GM23338 (cell line): ENCODE data around the gene ADAMTSL5. TPM values are rescaled to one million over a fixed set of nuclear protein-coding genes. Genes with fewer than 3 reads are reported as not detected.
A peak's percentile ranks its signal among the peaks of the same experiment; 100 is the strongest.

Experiments
- ATAC-seq: fragments of 200-7000 bp; cut with Tn5 transposase; 3 replicates; pipeline ENCODE4 v1.9.1; 2020
- DNase-seq: peaks from one replicate; pipeline ENCODE4 v3.0.0-alpha.2; 2015; ENCODE audit warnings: low spot score
- H2AFZ ChIP-seq: fragments of 200-600 bp; sonication (generic); 2 replicates; pipeline ENCODE4 v1.8.0; 2016; ENCODE audit warnings: antibody characterized with exemption, mild to moderate bottlenecking, moderate library complexity
- H3F3A ChIP-seq: fragments of 200-600 bp; sonication (generic); replicated peaks from 2 replicates; pipeline ENCODE4 v1.8.0; 2017; ENCODE audit warnings: antibody characterized with exemption, mixed run types, low read depth
- H3K27ac ChIP-seq: fragments of 200-600 bp; sonication (generic); 2 replicates; pipeline ENCODE4 v1.6.1; 2016; ENCODE audit warnings: low read depth
- H3K27me3 ChIP-seq: fragments of 200-600 bp; sonication (generic); 2 replicates; pipeline ENCODE4 v1.8.0; 2016; ENCODE audit warnings: mild to moderate bottlenecking, mixed run types, moderate library complexity; ENCODE audit not compliant: insufficient read depth
- H3K36me3 ChIP-seq: fragments of 200-600 bp; sonication (generic); 2 replicates; pipeline ENCODE4 v1.8.0; 2016; ENCODE audit warnings: mild to moderate bottlenecking; ENCODE audit not compliant: insufficient read depth
- H3K4me1 ChIP-seq: fragments of 200-600 bp; sonication (generic); 2 replicates; pipeline ENCODE4 v1.8.0; 2016; ENCODE audit warnings: mild to moderate bottlenecking, moderate library complexity; ENCODE audit not compliant: insufficient read depth
- H3K4me2 ChIP-seq: fragments of 200-600 bp; sonication (generic); 2 replicates; pipeline ENCODE4 v1.7.1; 2017; ENCODE audit warnings: mixed run types
- H3K4me3 ChIP-seq: fragments of 200-600 bp; sonication (generic); 2 replicates; pipeline ENCODE4 v1.6.1; 2016; ENCODE audit warnings: mixed run types
- H3K79me2 ChIP-seq: fragments of 200-600 bp; sonication (generic); replicated peaks from 2 replicates; pipeline ENCODE4 v1.8.0; 2017; ENCODE audit warnings: mild to moderate bottlenecking; ENCODE audit not compliant: insufficient read depth
- H3K9me2 ChIP-seq: fragments of 200-600 bp; sonication (generic); 2 replicates; pipeline ENCODE4 v1.8.0; 2017; ENCODE audit not compliant: insufficient read depth
- H4K20me1 ChIP-seq: fragments of 200-600 bp; sonication (generic); replicated peaks from 2 replicates; pipeline ENCODE4 v1.8.0; 2017; ENCODE audit warnings: mild to moderate bottlenecking; ENCODE audit not compliant: insufficient read depth
- H3K27ac Mint-ChIP-seq: 2 replicates; pipeline ENCODE4 v1.8.0; 2020; ENCODE audit warnings: inconsistent platforms, mild to moderate bottlenecking, moderate library complexity, mixed read lengths
- H3K27me3 Mint-ChIP-seq: 3 replicates; pipeline ENCODE4 v1.8.0; 2022; ENCODE audit warnings: low read depth, mild to moderate bottlenecking, moderate library complexity, mixed read lengths, inconsistent platforms; ENCODE audit not compliant: insufficient read depth, poor library complexity
- H3K36me3 Mint-ChIP-seq: 3 replicates; pipeline ENCODE4 v1.8.0; 2021; ENCODE audit warnings: low read depth, mild to moderate bottlenecking, inconsistent platforms, moderate library complexity, mixed read lengths
- H3K4me1 Mint-ChIP-seq: 3 replicates; pipeline ENCODE4 v1.8.0; 2020; ENCODE audit warnings: mild to moderate bottlenecking, inconsistent platforms, mixed read lengths
- H3K4me3 Mint-ChIP-seq: 3 replicates; pipeline ENCODE4 v1.8.0; 2021; ENCODE audit warnings: moderate library complexity, mild to moderate bottlenecking, inconsistent platforms, mixed read lengths
- H3K9me3 Mint-ChIP-seq: 3 replicates; pipeline ENCODE4 v1.8.0; 2020; ENCODE audit warnings: moderate library complexity, mild to moderate bottlenecking, inconsistent platforms, mixed read lengths
- EZH2 ChIP-seq: fragments of 200-600 bp; sonication (generic); IDR thresholded peaks from one replicate; pipeline ENCODE4 v1.8.0; 2017; ENCODE audit warnings: antibody characterized with exemption, mild to moderate bottlenecking, low read depth; ENCODE audit not compliant: unreplicated experiment
- EZH2phosphoT487 ChIP-seq: fragments of 200-600 bp; sonication (generic); IDR thresholded peaks from one replicate; pipeline ENCODE4 v1.8.1; 2018; ENCODE audit warnings: antibody characterized with exemption; ENCODE audit not compliant: unreplicated experiment
- JUNB ChIP-seq: IDR thresholded peaks from one replicate; pipeline ENCODE4 v1.6.1; 2016; ENCODE audit warnings: antibody characterized with exemption; ENCODE audit not compliant: unreplicated experiment
- NANOG ChIP-seq: IDR thresholded peaks from 2 replicates; pipeline ENCODE4 v1.6.1; 2016; ENCODE audit warnings: antibody characterized with exemption, borderline replicate concordance
- POLR2AphosphoS5 ChIP-seq: IDR thresholded peaks from 2 replicates; pipeline ENCODE4 v1.6.1; 2016; ENCODE audit warnings: antibody characterized with exemption, low read depth
- STAT1 ChIP-seq: IDR thresholded peaks from one replicate; pipeline ENCODE4 v1.6.1; 2016; ENCODE audit warnings: antibody characterized with exemption; ENCODE audit not compliant: unreplicated experiment
- ZNF114 ChIP-seq: fragments of 250-450 bp; sonication (Bioruptor Pico); IDR thresholded peaks from 2 replicates; pipeline ENCODE4 v1.5.0; 2020; ENCODE audit warnings: mild to moderate bottlenecking, moderate library complexity
- ZNF331 ChIP-seq: fragments of 250-450 bp; sonication (Bioruptor Pico); IDR thresholded peaks from 2 replicates; pipeline ENCODE4 v1.5.0; 2020; ENCODE audit warnings: low read depth, mild to moderate bottlenecking, moderate library complexity
- polyA plus RNA-seq: library from polyadenylated mRNA; unstranded; fragments of >200 nt; fragmentation: Nextera tagmentation; extraction: Ambion mirVana; gene quantifications from 2 replicates; pipeline ENCODE4 v1.2.1, GENCODE V29; 2016
- total RNA-seq: library from RNA; depleted of rRNA; stranded (reverse); fragments of >200 nt; shearing (Covaris generic); gene quantifications from 2 replicates; pipeline ENCODE4 v1.2.3, GENCODE V29; 2014
- TF ChIP-seq, protein P1 (sequence below), 2 experiments: fragments of 200-600 bp in 1 of 2; sonication (generic) in 1 of 2; conservative IDR thresholded peaks; 2 replicates each; pipeline versions ENCODE4 v1.5.1 to v1.6.1; 2016 to 2017; ENCODE audit warnings: antibody characterized with exemption in 2 of 2, low read depth in 2 of 2, mild to moderate bottlenecking in 2 of 2, moderate library complexity in 1 of 2
- TF ChIP-seq, protein P2 (sequence below): IDR thresholded peaks from one replicate; pipeline ENCODE4 v1.6.1; 2018; ENCODE audit warnings: antibody characterized with exemption; ENCODE audit not compliant: unreplicated experiment
- TF ChIP-seq, protein P3 (sequence below): IDR thresholded peaks from 2 replicates; pipeline ENCODE4 v1.6.1; 2016; ENCODE audit warnings: antibody characterized with exemption

The ADAMTSL5 gene
- total and polyA plus RNA-seq, 2 experiments from 2014 or later = 0.10 to 0.97 TPM

DNA sequence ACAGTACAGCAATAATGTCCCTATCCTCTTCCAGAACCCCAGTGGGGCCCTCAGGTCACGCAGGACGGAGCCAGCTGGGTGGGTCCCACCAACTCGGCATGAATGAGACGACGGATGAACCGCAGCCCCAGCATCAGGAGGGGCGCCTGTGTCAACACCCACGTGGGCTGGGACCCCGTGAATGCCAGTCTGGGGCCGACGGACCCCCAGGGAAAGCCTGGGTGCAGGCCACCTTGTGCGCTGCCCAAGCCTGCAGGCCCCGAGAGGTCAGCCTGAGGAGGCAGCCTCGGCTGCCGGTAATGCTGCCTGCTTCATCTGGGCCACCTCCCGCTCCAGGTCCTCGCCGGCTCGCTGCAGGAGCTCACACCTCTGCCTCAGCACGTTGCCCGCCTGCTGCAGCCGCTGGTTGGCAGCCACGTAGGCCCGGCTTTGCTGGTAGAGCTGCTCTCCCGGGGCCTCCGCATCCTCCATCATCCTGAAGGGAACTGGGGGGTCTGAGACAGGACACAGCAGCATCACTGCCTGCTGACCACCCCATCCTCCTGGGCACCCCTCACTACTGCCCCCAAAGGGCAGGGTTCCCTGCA is 38.0 kb downstream of the ADAMTSL5 start:
- H3K4me3 Mint-ChIP-seq = no peak overlapping the region
- Histone ChIP-seq H4K20me1 (peaks cover 30% of the 10 kb centered on the region), H3K4me1 (peaks cover 10% of the 10 kb centered on the region; the same call in 1 of the 2 replicates), H3K4me3 (no peak overlapping the region), H2AFZ (no peak overlapping the region), H3K36me3 (0 out of 2 replicates have a peak, but pooled peaks cover 5% of the 10 kb centered on the region), H3F3A (peaks cover 25% of the 10 kb centered on the region), H3K4me2 (no peak overlapping the region), H3K9me2 (no peaks in the 10 kb centered on the region), H3K27me3 (peaks cover 35% of the 10 kb centered on the region), H3K79me2 (peaks cover 19% of the 10 kb centered on the region), H3K27ac (no peak overlapping the region)
- no peak overlapping the region for H3K27ac Mint-ChIP-seq
- no peak for ATAC-seq
- DNase-seq = no peak
- TF ChIP-seq STAT1 = no peak
- TF ChIP-seq, protein P1, sequence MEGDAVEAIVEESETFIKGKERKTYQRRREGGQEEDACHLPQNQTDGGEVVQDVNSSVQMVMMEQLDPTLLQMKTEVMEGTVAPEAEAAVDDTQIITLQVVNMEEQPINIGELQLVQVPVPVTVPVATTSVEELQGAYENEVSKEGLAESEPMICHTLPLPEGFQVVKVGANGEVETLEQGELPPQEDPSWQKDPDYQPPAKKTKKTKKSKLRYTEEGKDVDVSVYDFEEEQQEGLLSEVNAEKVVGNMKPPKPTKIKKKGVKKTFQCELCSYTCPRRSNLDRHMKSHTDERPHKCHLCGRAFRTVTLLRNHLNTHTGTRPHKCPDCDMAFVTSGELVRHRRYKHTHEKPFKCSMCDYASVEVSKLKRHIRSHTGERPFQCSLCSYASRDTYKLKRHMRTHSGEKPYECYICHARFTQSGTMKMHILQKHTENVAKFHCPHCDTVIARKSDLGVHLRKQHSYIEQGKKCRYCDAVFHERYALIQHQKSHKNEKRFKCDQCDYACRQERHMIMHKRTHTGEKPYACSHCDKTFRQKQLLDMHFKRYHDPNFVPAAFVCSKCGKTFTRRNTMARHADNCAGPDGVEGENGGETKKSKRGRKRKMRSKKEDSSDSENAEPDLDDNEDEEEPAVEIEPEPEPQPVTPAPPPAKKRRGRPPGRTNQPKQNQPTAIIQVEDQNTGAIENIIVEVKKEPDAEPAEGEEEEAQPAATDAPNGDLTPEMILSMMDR (conservative IDR thresholded peaks at IDR 0.05; ENCODE audit: low read depth in 2 of 2) = peak in 1 of 2 experiments; percentile 20; a peak in 1 of 4 replicates
- peaks cover 37% of the 10 kb centered on the region for H3K27me3 Mint-ChIP-seq
- peaks cover 6% of the 10 kb centered on the region; the same call in 2 of the 3 replicates for H3K36me3 Mint-ChIP-seq
- H3K9me3 Mint-ChIP-seq = 0 out of 3 replicates have a peak, but pooled peaks cover 3% of the 10 kb centered on the region
- peaks cover 10% of the 10 kb centered on the region; the same call in 2 of the 3 replicates for H3K4me1 Mint-ChIP-seq

DNA sequence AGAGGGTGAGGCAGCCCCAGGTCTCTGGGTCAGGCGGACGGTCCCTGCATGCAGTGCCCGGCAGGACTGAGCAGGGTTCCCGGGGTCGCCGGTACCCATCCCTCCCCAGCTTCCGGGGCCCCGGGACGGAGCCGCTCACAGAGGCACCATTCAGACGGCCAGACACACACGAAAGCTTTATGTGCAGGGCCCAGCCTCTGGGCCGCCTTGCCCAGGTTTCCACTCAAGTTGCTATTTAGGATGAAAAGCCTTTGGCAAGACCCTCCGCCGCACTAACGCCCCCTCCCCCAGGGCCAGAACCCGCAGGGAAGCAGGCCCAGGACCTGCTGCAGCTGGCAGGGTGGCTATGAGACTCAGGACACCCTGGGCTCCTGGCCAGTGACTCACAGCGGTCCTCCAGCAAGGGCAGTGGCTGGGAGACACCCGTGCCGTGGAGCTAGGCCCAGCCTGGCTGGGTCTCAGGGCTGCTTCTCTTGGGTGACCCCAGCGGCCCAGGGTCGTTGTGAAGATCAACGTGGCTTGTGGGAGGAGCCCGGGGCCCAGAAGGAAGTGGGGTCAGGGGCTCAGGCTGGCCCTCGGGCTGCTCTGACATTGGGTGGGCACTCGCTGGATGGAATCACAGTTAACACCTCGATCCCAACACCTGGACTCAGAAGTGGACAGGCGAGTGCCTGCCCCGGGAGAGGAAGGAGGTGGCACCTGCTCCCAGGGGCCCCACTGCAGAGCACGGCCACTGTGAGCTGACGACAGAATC is 38.6 kb downstream of the ADAMTSL5 start:
- 0 out of 3 replicates have a peak, but pooled peaks cover 3% of the 10 kb centered on the region for H3K9me3 Mint-ChIP-seq
- H3K36me3 Mint-ChIP-seq = peaks cover 6% of the 10 kb centered on the region; the same call in 2 of the 3 replicates
- DNase-seq (no peak), ATAC-seq (no peak)
- peaks cover 37% of the 10 kb centered on the region for H3K27me3 Mint-ChIP-seq
- peaks cover 10% of the 10 kb centered on the region; the same call in 1 of the 2 replicates for H3K4me1 ChIP-seq
- no peak overlapping the region for H2AFZ ChIP-seq
- H3K4me2 ChIP-seq = no peak overlapping the region
- peaks cover 19% of the 10 kb centered on the region for H3K79me2 ChIP-seq
- no peaks in the 10 kb centered on the region for H3K9me2 ChIP-seq
- no peak overlapping the region for H3K27ac Mint-ChIP-seq
- H3K4me3 ChIP-seq = no peak overlapping the region
- H3K4me1 Mint-ChIP-seq = peaks cover 10% of the 10 kb centered on the region; the same call in 2 of the 3 replicates
- H3K4me3 Mint-ChIP-seq = no peak overlapping the region
- H3K27ac ChIP-seq = no peak overlapping the region
- H3K27me3 ChIP-seq = peaks cover 40% of the 10 kb centered on the region
- peaks cover 23% of the 10 kb centered on the region for H3F3A ChIP-seq
- peaks cover 30% of the 10 kb centered on the region for H4K20me1 ChIP-seq
- H3K36me3 ChIP-seq = 0 out of 2 replicates have a peak, but pooled peaks cover 5% of the 10 kb centered on the region
- TF ChIP-seq EZH2 = no peak
- TF ChIP-seq ZNF114 (CRISPR knock-in tag) = no peak
- TF ChIP-seq, protein P1 (conservative IDR thresholded peaks at IDR 0.05; ENCODE audit: low read depth in 2 of 2) = no peak
- TF ChIP-seq, protein P2, sequence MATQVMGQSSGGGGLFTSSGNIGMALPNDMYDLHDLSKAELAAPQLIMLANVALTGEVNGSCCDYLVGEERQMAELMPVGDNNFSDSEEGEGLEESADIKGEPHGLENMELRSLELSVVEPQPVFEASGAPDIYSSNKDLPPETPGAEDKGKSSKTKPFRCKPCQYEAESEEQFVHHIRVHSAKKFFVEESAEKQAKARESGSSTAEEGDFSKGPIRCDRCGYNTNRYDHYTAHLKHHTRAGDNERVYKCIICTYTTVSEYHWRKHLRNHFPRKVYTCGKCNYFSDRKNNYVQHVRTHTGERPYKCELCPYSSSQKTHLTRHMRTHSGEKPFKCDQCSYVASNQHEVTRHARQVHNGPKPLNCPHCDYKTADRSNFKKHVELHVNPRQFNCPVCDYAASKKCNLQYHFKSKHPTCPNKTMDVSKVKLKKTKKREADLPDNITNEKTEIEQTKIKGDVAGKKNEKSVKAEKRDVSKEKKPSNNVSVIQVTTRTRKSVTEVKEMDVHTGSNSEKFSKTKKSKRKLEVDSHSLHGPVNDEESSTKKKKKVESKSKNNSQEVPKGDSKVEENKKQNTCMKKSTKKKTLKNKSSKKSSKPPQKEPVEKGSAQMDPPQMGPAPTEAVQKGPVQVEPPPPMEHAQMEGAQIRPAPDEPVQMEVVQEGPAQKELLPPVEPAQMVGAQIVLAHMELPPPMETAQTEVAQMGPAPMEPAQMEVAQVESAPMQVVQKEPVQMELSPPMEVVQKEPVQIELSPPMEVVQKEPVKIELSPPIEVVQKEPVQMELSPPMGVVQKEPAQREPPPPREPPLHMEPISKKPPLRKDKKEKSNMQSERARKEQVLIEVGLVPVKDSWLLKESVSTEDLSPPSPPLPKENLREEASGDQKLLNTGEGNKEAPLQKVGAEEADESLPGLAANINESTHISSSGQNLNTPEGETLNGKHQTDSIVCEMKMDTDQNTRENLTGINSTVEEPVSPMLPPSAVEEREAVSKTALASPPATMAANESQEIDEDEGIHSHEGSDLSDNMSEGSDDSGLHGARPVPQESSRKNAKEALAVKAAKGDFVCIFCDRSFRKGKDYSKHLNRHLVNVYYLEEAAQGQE = no peak
- TF ChIP-seq, protein P3, sequence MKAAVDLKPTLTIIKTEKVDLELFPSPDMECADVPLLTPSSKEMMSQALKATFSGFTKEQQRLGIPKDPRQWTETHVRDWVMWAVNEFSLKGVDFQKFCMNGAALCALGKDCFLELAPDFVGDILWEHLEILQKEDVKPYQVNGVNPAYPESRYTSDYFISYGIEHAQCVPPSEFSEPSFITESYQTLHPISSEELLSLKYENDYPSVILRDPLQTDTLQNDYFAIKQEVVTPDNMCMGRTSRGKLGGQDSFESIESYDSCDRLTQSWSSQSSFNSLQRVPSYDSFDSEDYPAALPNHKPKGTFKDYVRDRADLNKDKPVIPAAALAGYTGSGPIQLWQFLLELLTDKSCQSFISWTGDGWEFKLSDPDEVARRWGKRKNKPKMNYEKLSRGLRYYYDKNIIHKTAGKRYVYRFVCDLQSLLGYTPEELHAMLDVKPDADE = no peak
- TF ChIP-seq STAT1 = no peak
- no peak for TF ChIP-seq JUNB
- TF ChIP-seq EZH2phosphoT487 = no peak
- TF ChIP-seq NANOG = no peak
- TF ChIP-seq ZNF331 (CRISPR knock-in tag) = no peak
- no peak for TF ChIP-seq POLR2AphosphoS5
